Measurements from ENCODE around the gene MNAT1.

GRCh38 chr14:60859525-60859924, 125.0 kb downstream of the MNAT1 start:
- no peak for TF ChIP-seq CTCF (conservative IDR thresholded peaks at IDR 0.05; ENCODE audit: low read depth in 2 of 2)
- TF ChIP-seq POLR2AphosphoS5 (IDR thresholded peaks at IDR 0.05; ENCODE audit: low read depth): no peak
- TF ChIP-seq CREB1 (CRISPR knock-in tag; IDR thresholded peaks at IDR 0.05; ENCODE audit: low read depth): no peak
- TF ChIP-seq ZNF114 (CRISPR knock-in tag; IDR thresholded peaks at IDR 0.05): no peak
- TF ChIP-seq EZH2 (IDR thresholded peaks at IDR 0.05; ENCODE audit: low read depth, unreplicated experiment): no peak
- no peak for TF ChIP-seq REST (IDR thresholded peaks at IDR 0.05; ENCODE audit: unreplicated experiment)
- TF ChIP-seq EZH2phosphoT487 (IDR thresholded peaks at IDR 0.05; ENCODE audit: unreplicated experiment): no peak
- TF ChIP-seq ZNF462 (CRISPR knock-in tag; IDR thresholded peaks at IDR 0.05): no peak
- TF ChIP-seq JUNB (IDR thresholded peaks at IDR 0.05; ENCODE audit: unreplicated experiment): no peak
- no peak for TF ChIP-seq ETS1 (IDR thresholded peaks at IDR 0.05)
- no peak for TF ChIP-seq NANOG (IDR thresholded peaks at IDR 0.05; ENCODE audit: borderline replicate concordance)
- no peak for TF ChIP-seq STAT1 (IDR thresholded peaks at IDR 0.05; ENCODE audit: unreplicated experiment)
